B cell (primary cell): Measurements from ENCODE around the gene ATG7. TPM values are rescaled to one million over a fixed set of nuclear protein-coding genes. Genes with fewer than 3 reads are reported as not detected.

Experiments used
- ATAC-seq: fragments of 200-7000 bp; cut with Tn5 transposase; one replicate; pipeline ENCODE4 v1.10.0; 2021; ENCODE audit warnings: low read depth, mild to moderate bottlenecking, moderate number of reproducible peaks, moderate library complexity
- CTCF ChIA-PET: fragments of 350-600 bp; sonication (Branson Sonifier 250); formaldehyde crosslinking; loops from one replicate; lab custom pipeline; 2021; ENCODE audit warnings: antibody characterized with exemption, inconsistent platforms; lab: Charles Lee
- POLR2A ChIA-PET: fragments of 350-600 bp; sonication (Branson Sonifier 250); formaldehyde crosslinking; loops from one replicate; lab custom pipeline; 2021; ENCODE audit warnings: antibody characterized with exemption; lab: Charles Lee
- DNase-seq: peaks from one replicate; pipeline ENCODE4 v3.0.0; 2013
- H2AFZ ChIP-seq: 2 replicates; pipeline ENCODE4 v1.6.1; 2012; ENCODE audit warnings: mild to moderate bottlenecking, low read depth, low read length; ENCODE audit not compliant: insufficient read depth, poor library complexity, severe bottlenecking
- H3K27ac ChIP-seq, 2 donors: 1 replicate in 1 of 2; 2 replicates in 1 of 2; pipeline ENCODE4 v1.5.1; 2012 to 2013; ENCODE audit warnings: low read length in 2 of 2, mild to moderate bottlenecking in 2 of 2, moderate library complexity in 1 of 2
- H3K27me3 ChIP-seq, 4 experiments: fragments of 200-600 bp in 1 of 4; sonication (generic) in 1 of 4; replicated peaks in 1 of 4; 1 replicate in 2 of 4; 2 replicates in 2 of 4; pipeline versions ENCODE4 v1.6.1 to v1.7.0; 2013 to 2016; ENCODE audit warnings: low read length in 3 of 4, mild to moderate bottlenecking in 2 of 4, mixed read lengths in 1 of 4, moderate library complexity in 1 of 4; ENCODE audit not compliant: insufficient read depth in 4 of 4, control insufficient read depth in 3 of 4; ENCODE audit errors: control extremely low read depth in 1 of 4
- H3K36me3 ChIP-seq, 2 experiments: replicated peaks in 1 of 2; 1 replicate in 1 of 2; 2 replicates in 1 of 2; pipeline versions ENCODE4 v1.6.1 to v1.7.1; 2013; ENCODE audit warnings: low read length in 1 of 2; ENCODE audit not compliant: insufficient read depth in 2 of 2, control insufficient read depth in 1 of 2; ENCODE audit errors: control extremely low read depth in 1 of 2, extremely low read depth in 1 of 2
- H3K4me1 ChIP-seq, 2 donors: fragments of 200-600 bp in 1 of 2; sonication (generic) in 1 of 2; 1 replicate in 1 of 2; 2 replicates in 1 of 2; pipeline versions ENCODE4 v1.5.1 to v1.6.1; 2013 to 2017; ENCODE audit warnings: low read length in 2 of 2; ENCODE audit not compliant: control insufficient read depth in 2 of 2, insufficient read depth in 2 of 2
- H3K4me2 ChIP-seq: replicated peaks from 2 replicates; pipeline ENCODE3; 2012; ENCODE audit warnings: mild to moderate bottlenecking, low read depth, low read length; ENCODE audit not compliant: poor library complexity, severe bottlenecking
- H3K4me3 ChIP-seq, 5 experiments: fragments of 200-600 bp in 1 of 5; sonication (generic) in 1 of 5; 1 replicate in 3 of 5; 2 replicates in 2 of 5; pipeline versions ENCODE4 v1.5.1 to v1.7.0; 2011 to 2016; ENCODE audit warnings: low read length in 4 of 5, mild to moderate bottlenecking in 4 of 5, low read depth in 2 of 5, control low read depth in 1 of 5, moderate library complexity in 1 of 5; ENCODE audit not compliant: insufficient read depth in 1 of 5; ENCODE audit errors: control extremely low read depth in 1 of 5, extremely low read depth in 1 of 5
- H3K79me2 ChIP-seq: fragments of 200-600 bp; sonication (generic); one replicate; pipeline ENCODE4 v1.6.0; 2016; ENCODE audit warnings: low read length; ENCODE audit not compliant: control insufficient read depth, insufficient read depth
- H3K9ac ChIP-seq: fragments of 200-600 bp; sonication (generic); 2 replicates; pipeline ENCODE4 v1.6.1; 2017; ENCODE audit warnings: mild to moderate bottlenecking, low read length, moderate library complexity
- H3K9me3 ChIP-seq, 3 donors: one replicate each; pipeline versions ENCODE4 v1.6.1 to v1.7.1; 2013; ENCODE audit warnings: low read length in 2 of 3; ENCODE audit not compliant: control insufficient read depth in 2 of 3, insufficient read depth in 1 of 3; ENCODE audit errors: control extremely low read depth in 1 of 3
- H4K20me1 ChIP-seq: 2 replicates; pipeline ENCODE4 v1.6.0; 2012; ENCODE audit warnings: mild to moderate bottlenecking, low read length; ENCODE audit not compliant: insufficient read depth, control insufficient read depth, poor library complexity, severe bottlenecking
- H3K27ac Mint-ChIP-seq: one replicate; pipeline ENCODE4 v1.8.0; 2021; ENCODE audit warnings: mixed read lengths
- H3K27me3 Mint-ChIP-seq: one replicate; pipeline ENCODE4 v1.8.0; 2021; ENCODE audit warnings: mixed read lengths
- H3K4me1 Mint-ChIP-seq: one replicate; pipeline ENCODE4 v1.8.0; 2021; ENCODE audit warnings: mixed read lengths
- H3K4me3 Mint-ChIP-seq: one replicate; pipeline ENCODE4 v1.8.0; 2021; ENCODE audit warnings: mixed read lengths
- H3K9me3 Mint-ChIP-seq: one replicate; pipeline ENCODE4 v1.8.0; 2022; ENCODE audit warnings: mixed read lengths; ENCODE audit not compliant: insufficient read depth
- CTCF ChIP-seq: fragments of 200-600 bp; IDR thresholded peaks from one replicate; pipeline ENCODE4 v1.8.0; 2022; ENCODE audit warnings: antibody characterized with exemption, mild to moderate bottlenecking
- EZH2 ChIP-seq: IDR thresholded peaks from 2 replicates; pipeline ENCODE4 v1.6.1; 2012; ENCODE audit warnings: borderline replicate concordance, low read depth, mild to moderate bottlenecking, moderate library complexity, low read length; ENCODE audit not compliant: insufficient read depth, poor library complexity, severe bottlenecking
- WGBS: methylation state at CpG from one replicate; pipeline ENCODE4 v1.1.5; 2013; ENCODE audit warnings: missing lambda C conversion rate; ENCODE audit not compliant: insufficient coverage; 5-methylcytosine and 5-hydroxymethylcytosine counted together
- intact Hi-C: fragments of 100-400 bp; cut with micrococcal nuclease; formaldehyde crosslinking; loops from one replicate; pipeline ENCODE4 v1.10.0; 2022
- polyA plus RNA-seq: library from polyadenylated mRNA; depleted of rRNA; stranded (reverse); fragments of >200 nt; gene quantifications from 2 replicates; pipeline ENCODE4 v1.2.3, GENCODE V29; 2012
- total RNA-seq, 2 donors: library from RNA; stranded (reverse); fragments of 120-200 nt in 1 of 2; gene quantifications; 1 replicate in 1 of 2; 2 replicates in 1 of 2; pipeline versions ENCODE4 v1.2.3 to v1.2.4, GENCODE V29; 2013 to 2022

ATG7 gene
- total and polyA plus RNA-seq, 2 donors (not counting 1 experiment from before 2014, with no cell fraction given): 13.9 to 66.4 TPM

DNA sequence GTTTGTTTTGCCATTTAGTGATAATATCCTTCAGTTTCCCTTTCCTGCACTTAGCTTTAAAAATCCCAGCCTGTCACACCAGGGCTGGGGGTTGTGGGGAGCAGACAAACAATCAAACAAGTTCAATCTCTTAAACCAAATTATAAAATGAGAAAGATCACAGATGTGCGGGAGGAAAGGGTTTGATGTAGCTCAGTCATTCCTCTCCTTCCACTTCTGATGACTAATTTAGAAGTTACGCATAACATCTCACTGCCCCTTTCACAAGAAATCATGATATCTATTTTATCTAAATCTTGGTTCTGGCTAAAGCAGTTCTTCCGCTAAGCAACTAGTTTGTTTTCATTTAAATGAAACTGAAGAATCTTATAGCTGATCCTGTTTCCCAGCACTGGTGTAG is 34.1 kb upstream of the ATG7 start:
- Histone ChIP-seq H3K27me3 (peaks cover 0 to 5% (median 2%) of the 10 kb centered on the region in 4 experiments), H3K4me1 (no peaks in the 10 kb centered on the region), H3K9ac (no peak overlapping the region), H3K27ac (no peak overlapping the region), H2AFZ (no peak overlapping the region), H3K4me2 (no peak overlapping the region), H3K9me3 (peaks cover 0 to 6% (median 2%) of the 10 kb centered on the region in 3 donors), H4K20me1 (no peaks in the 10 kb centered on the region), H3K4me3 (no peak overlapping the region), H3K79me2 (no peaks in the 10 kb centered on the region), H3K36me3 (no peaks in the 10 kb centered on the region)
- ChIA-PET CTCF (interaction anchor here (0.7 to 9.9 kb wide), 12 partner anchors 10 to 754 kb away, joined by 3 to 241 read pairs (median 4); partner anchors contain the start of gene ATG7), POLR2A (interaction anchor here (0.7 kb wide), 1 partner anchor 1577 kb away, joined by 3 read pairs; no protein-coding TSS in a partner anchor)
- Mint-ChIP-seq H3K4me3 (no peak overlapping the region), H3K27me3 (peaks cover 28% of the 10 kb centered on the region), H3K4me1 (no peaks in the 10 kb centered on the region), H3K9me3 (peaks cover 2% of the 10 kb centered on the region), H3K27ac (no peak overlapping the region)
- ATAC-seq (no peak), DNase-seq (no peak)
- no CpG with 5 or more reads among the region's 3 CpGs for WGBS
- TF ChIP-seq CTCF (no peak), EZH2 (no peak)
- intact Hi-C loops: loop anchor here (5.0 kb wide), 1 partner anchor 564 kb away; no protein-coding TSS in a partner anchor

- H2AFZ ChIP-seq: no peak overlapping the region
- no peak overlapping the region for H3K27ac ChIP-seq
- Mint-ChIP-seq H3K4me1 (no peaks in the 10 kb centered on the region), H3K27me3 (peaks cover 20% of the 10 kb centered on the region), H3K9me3 (peaks cover 2% of the 10 kb centered on the region), H3K27ac (no peak overlapping the region), H3K4me3 (no peak overlapping the region)
- no CpG with 5 or more reads among the region's 1 CpG for WGBS
- ATAC-seq (no peak), DNase-seq (no peak)
- no peaks in the 10 kb centered on the region for H4K20me1 ChIP-seq
- peaks cover 0 to 6% (median 2%) of the 10 kb centered on the region in 3 donors for H3K9me3 ChIP-seq
- H3K36me3 ChIP-seq: no peaks in the 10 kb centered on the region
- ChIA-PET POLR2A (no interaction called here), CTCF (interaction anchor here (0.7 to 9.9 kb wide), 9 partner anchors 10 to 413 kb away, joined by 3 to 241 read pairs (median 5); partner anchors contain the start of gene ATG7)
- intact Hi-C loops: loop anchor here (5.0 kb wide), 1 partner anchor 563 kb away; no protein-coding TSS in a partner anchor
- no peak overlapping the region for H3K4me3 ChIP-seq
- H3K9ac ChIP-seq: no peak overlapping the region
- no peaks in the 10 kb centered on the region for H3K4me1 ChIP-seq
- no peak overlapping the region for H3K4me2 ChIP-seq
- TF ChIP-seq CTCF: no peak
- TF ChIP-seq EZH2: no peak
- no peaks in the 10 kb centered on the region for H3K79me2 ChIP-seq
- peaks cover 0 to 5% (median 2%) of the 10 kb centered on the region in 4 experiments for H3K27me3 ChIP-seq
Measured at GRCh38 chr3:11238880-11239279, 33.3 kb upstream of the ATG7 start.
